C4-2B (cell line): ENCODE measurements around the gene TUBB4B.

Experiments
- CTCF ChIP-seq: fragments of 450-650 bp; conservative IDR thresholded peaks from 2 replicates; pipeline ENCODE4 v1.5.1; 2017; ENCODE audit warnings: mild to moderate bottlenecking
- ZFX ChIP-seq: fragments of 450-650 bp; IDR thresholded peaks from 2 replicates; pipeline ENCODE4 v1.6.1; 2017

- TF ChIP-seq CTCF, result no peak
- no peak for TF ChIP-seq ZFX
Observed at GRCh38 chr9:137279741-137280473, 38.8 kb downstream of the TUBB4B start.
